HG02970 (cell line): ENCODE results near the gene KCNC4.

Experiments used
- ATAC-seq: cut with Tn5 transposase; IDR thresholded peaks from one replicate; pipeline ENCODE4 v1.9.1; 2021; ENCODE audit warnings: mild to moderate bottlenecking, moderate library complexity, moderate number of reproducible peaks; ENCODE audit not compliant: unreplicated experiment, low FRiP score

KCNC4 gene

GRCh38 chr1:110228381-110228780, 18.3 kb downstream of the KCNC4 start:
- ATAC-seq, result no peak

- ATAC-seq, result no peak
Measured at GRCh38 chr1:110228869-110229268, 18.8 kb downstream of the KCNC4 start.

- ATAC-seq, result no peak
Measured at GRCh38 chr1:110229348-110230001, 19.4 kb downstream of the KCNC4 start.

GRCh38 chr1:110230381-110231199, 20.5 kb downstream of the KCNC4 start:
- ATAC-seq, result no peak

- ATAC-seq, result no peak
Measured at GRCh38 chr1:110233861-110234260, 23.7 kb downstream of the KCNC4 start.

GRCh38 chr1:110234691-110235090, 24.6 kb downstream of the KCNC4 start:
- no peak for ATAC-seq

GRCh38 chr1:110235181-110235833, 25.2 kb downstream of the KCNC4 start:
- ATAC-seq, result no peak

- no peak for ATAC-seq
Measured at GRCh38 chr1:110235834-110236682, 25.9 kb downstream of the KCNC4 start.

GRCh38 chr1:110237386-110238152, 27.5 kb downstream of the KCNC4 start:
- no peak for ATAC-seq

- no peak for ATAC-seq
Measured at GRCh38 chr1:110239441-110240430, 29.6 kb downstream of the KCNC4 start.

- ATAC-seq, result no peak
Measured at GRCh38 chr1:110240476-110241210, 30.5 kb downstream of the KCNC4 start.

GRCh38 chr1:110241516-110241915, 31.4 kb downstream of the KCNC4 start:
- ATAC-seq, result no peak

- no peak for ATAC-seq
Measured at GRCh38 chr1:110242062-110242461, 31.9 kb downstream of the KCNC4 start.

- no peak for ATAC-seq
Measured at GRCh38 chr1:110242731-110243130, 32.6 kb downstream of the KCNC4 start.

GRCh38 chr1:110243146-110243545, 33.0 kb downstream of the KCNC4 start:
- ATAC-seq, result no peak

GRCh38 chr1:110243574-110243973, 33.5 kb downstream of the KCNC4 start:
- no peak for ATAC-seq

- ATAC-seq, result no peak
Measured at GRCh38 chr1:110245876-110246620, 35.9 kb downstream of the KCNC4 start.
